DMS79 treated with DMSO at 0.1 percent for 48 hours (cell line): Measurements from ENCODE around the gene DNM2.

Source experiments
- DNase-seq: peaks from one replicate; lab custom pipeline; 2025; lab: John Stamatoyannopoulos, UW

The DNM2 gene

DNA sequence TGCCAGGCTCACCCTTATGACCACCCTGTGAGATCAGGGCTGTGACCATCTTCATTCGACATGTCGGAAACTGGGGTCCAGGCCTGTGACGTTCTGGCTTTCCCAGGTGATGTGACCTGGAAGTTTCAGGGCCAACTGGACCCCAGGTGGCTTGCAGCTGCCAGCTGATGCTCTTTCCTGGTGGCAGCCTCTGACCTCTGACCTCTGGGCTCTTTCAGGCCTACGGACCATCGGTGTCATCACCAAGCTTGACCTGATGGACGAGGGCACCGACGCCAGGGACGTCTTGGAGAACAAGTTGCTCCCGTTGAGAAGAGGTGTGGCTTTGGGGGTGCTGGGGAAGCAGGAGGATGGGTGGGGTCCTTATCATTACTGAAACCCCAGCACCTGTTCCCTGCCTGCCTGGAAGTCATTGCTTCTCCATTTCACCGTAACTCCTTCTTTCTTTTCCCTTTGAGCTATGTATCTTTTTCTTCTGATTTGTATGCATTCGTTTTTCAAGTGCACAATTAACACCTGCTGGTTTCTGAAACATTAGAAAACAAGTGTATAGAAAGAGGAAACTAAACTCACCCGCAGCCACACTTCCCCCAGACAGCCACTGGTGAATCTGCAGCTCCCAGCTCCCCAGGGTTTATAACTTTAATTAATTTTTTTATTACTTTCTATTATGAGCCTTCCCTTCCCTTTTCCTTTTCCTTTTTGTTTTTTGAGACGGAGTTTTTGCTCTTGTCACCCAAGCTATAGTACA, 59.2 kb downstream of the DNM2 start:
- DNase-seq = no peak

DNA sequence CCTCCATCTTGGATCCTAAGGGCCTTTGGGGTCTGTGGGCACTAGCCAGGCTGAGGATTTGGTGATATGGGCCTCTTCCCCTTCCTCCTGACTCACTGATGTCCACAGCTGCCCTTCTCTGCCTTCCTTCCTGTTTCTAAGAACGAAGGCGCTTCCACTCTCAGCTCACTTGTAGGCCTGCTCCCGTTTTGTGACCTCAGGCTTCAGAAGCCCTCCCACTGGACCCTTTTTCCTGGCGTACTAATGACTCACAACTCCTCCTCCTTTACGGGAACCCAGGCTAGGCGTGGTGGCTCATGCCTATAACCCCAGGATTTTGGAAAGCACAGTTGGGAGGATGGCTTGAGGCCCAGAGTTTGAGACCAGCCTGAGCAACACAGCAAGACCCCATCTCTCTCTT, 62.5 kb downstream of the DNM2 start:
- no peak for DNase-seq

GRCh38 chr19:10782795-10783194, 64.9 kb downstream of the DNM2 start:
- no peak for DNase-seq

DNA sequence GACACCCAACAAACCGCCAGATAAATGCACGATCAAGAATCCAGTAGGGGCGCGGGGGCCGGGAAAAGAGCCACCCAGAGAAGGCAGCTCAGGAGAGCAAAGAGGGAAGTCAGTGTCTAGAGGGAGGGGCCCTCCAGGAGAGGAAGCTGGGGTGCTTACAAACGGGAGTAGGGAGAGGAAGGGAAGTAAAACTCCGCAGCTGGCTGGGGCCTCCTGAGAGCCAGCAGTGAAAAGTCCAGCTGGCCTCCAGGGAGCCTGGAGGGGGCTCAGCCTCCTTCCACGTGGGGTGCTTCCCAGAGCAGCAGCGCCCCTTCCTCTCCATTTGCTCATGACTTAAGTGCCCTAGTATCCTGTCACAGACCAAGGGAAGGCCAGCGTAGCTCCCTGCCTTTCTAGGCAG, 66.4 kb downstream of the DNM2 start:
- no peak for DNase-seq

DNA sequence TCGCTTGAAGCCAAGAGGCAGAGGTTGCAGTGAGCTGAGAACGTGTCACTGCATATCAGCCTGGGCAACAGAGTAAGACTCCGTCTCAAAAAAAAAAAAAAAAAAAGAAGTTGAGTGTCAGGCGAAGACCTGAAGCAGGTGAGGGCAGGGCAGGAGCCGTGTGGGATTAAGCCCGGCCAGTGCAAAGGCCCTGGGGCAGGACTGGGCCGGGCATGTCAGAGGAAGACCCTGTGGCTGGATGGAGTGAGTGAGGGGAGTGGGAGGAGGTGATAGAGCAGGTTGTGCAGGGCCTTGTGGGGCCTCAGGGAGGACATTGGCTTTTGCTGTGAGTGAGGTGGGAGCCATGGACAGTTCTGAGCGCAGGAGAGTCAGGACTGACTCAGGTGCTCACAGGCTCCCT, 70.3 kb downstream of the DNM2 start:
- no peak for DNase-seq

GRCh38 chr19:10789866-10790265, 72.0 kb downstream of the DNM2 start:
- DNase-seq = no peak

DNA sequence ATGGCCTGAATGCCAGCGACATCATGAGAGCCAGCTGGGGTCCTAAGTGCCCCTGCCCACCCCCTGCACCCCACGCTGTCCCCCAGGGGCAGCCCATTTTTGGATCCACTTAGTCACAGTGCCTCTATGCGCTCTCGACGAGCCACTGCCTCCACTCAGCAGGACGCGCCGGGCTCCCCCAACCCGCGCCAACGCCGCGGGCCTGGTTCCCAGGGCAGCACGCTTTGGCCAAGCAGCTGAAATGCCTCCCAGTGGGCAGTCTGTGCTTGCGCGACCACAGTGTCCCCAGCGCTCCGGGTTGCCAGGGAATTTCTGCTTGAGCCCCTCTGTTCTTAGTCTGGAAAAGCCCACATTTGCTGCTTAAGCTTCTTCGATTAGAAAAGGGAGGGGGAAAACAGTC, 78.8 kb downstream of the DNM2 start:
- no peak for DNase-seq

GRCh38 chr19:10797078-10797477, 79.2 kb downstream of the DNM2 start:
- no peak for DNase-seq

DNA sequence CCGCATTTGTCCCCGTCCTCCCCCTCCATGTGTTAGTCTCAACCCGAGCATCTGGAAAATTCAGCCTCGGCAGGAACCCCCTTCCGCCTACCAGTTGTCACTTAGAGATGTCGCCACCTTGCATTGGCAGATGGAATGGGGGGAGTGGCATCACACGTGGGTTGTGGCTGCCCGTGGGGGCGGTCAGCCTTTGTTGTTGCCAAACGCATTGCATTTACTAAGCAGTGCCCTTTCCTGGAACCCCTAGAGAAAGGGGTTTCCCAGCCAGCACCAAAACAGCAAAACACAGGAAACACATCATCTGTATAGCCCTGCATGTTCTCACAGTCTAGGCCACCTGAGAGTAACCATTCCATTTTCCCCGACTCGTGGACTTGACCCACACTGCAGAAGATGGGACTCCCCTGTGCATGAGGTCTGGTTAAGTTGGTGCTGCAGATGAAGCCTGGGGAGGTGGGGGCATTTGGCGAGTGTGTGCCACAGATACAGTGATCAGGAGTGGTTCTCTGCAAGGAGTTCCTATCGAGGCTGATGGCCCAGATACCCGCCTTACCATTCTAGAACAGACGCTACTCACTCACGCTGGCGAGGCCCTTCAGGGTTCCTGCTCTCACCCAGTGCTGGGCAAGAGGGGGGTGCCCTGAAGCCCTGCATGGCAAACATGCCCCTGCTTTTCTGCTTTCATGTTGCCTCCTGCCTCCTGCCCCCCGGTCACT, 79.8 kb downstream of the DNM2 start:
- no peak for DNase-seq

- DNase-seq = no peak
Measured at GRCh38 chr19:10800488-10800887, 82.6 kb downstream of the DNM2 start.

DNA sequence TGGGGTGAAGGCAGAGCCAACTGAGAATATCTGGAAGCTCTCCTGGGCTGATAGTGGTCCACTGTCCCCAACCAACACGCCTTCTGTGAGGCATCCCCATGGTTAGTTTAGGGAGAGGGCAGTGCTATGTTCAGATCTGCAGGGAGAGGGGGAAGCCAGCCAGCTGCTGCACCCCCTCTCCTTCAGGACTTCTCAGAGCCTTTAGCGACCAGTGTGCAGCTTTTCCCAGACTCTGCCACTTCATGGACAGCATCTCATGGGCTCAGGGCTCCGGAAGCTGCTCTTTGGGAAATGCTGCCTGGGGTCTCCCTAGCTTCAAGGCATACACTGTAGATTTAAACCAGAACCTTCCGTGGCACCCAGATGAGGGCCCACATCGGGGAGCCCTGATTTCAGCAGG, 84.6 kb downstream of the DNM2 start:
- no peak for DNase-seq

DNA sequence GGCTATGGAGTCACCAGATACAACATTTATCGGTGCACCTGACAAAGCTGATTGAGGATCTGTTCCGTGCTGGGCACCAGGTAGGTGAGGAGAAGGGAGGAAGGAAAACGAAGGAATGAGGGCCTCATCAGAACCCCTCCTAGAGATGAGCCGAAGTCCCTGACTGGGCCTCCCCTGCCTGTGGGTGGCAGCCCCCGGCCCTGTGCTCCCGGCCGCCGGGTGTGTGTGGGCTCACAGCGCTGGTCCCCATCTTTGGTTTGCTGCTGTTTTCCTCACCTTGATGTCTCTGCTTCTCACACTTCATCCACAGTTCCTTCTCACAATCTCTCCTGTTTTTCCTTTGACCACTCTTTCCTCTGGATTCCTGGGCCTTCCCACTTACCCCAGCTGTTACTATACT, 85.4 kb downstream of the DNM2 start:
- no peak for DNase-seq

DNA sequence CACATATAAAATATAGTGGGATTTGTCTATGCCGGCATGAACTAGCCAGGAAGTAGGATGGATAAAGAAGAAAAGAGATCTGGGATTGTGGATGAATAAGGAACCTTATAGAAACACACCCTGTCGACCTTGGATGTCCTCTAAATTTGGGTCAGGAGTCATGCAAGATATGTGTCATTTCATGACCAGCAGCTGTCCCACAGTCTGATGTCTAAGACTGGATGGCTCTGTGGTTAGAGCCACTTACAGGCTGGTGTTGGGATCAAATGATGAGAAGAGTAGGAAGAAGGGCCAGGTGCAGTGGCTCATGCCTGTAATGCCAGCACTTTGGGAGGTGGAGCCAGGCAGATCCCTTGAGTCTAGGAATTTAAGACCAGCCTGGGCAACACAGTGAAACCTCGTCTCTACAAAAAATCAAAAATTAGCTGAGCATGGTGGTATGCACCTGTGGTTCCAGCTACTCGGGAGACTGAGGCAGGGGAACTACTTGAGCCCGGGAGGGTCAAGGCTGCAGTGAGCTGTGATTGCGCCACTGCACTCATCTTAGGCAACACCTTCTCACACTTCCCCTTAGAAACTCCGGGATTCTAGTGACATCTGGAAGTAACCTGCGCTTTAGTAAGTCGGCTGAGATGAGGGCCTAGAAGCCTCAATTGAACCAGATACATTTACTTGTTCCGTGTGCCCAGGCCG, 87.3 kb downstream of the DNM2 start:
- DNase-seq = no peak

- DNase-seq = no peak
Measured at GRCh38 chr19:10805758-10806247, 87.9 kb downstream of the DNM2 start.

DNA sequence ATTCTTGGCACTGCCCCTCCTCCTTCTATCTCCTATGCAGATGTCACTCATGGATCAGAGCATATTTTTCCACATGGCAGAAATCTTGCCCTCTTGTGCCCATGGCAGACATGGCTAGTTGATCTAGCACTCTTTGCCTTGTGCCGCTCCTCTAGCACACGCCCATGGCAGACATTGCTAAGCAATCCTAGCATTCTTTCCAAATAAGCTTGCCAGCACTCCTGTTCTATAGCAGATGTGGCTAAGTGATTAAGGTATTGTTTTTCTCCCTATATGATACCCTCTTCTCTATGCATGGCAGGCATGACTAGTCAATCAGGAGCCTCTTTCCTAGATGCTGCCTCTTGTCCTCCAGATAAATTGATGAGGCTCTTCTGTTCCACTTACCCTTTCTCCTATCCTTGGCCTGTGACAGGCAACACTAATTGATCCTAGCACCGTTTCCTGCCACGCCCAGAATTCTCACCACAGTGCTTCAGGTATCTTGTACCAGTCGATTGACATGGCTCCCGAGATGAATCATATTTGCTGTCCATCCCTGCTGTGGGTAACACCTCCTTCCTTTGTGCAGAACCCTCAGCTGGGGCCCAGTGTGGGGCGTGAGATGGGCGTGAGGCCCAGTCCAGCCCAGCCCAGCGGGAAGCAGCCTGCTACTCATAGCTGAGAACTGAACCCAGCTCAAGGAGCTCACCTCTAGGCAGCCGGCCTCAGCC, 91.2 kb downstream of the DNM2 start:
- no peak for DNase-seq

- DNase-seq = no peak
Measured at GRCh38 chr19:10809651-10810285, 91.9 kb downstream of the DNM2 start.

- DNase-seq = no peak
Measured at GRCh38 chr19:10811391-10812111, 93.7 kb downstream of the DNM2 start.

- no peak for DNase-seq
Measured at GRCh38 chr19:10812196-10812595, 94.3 kb downstream of the DNM2 start.

DNA sequence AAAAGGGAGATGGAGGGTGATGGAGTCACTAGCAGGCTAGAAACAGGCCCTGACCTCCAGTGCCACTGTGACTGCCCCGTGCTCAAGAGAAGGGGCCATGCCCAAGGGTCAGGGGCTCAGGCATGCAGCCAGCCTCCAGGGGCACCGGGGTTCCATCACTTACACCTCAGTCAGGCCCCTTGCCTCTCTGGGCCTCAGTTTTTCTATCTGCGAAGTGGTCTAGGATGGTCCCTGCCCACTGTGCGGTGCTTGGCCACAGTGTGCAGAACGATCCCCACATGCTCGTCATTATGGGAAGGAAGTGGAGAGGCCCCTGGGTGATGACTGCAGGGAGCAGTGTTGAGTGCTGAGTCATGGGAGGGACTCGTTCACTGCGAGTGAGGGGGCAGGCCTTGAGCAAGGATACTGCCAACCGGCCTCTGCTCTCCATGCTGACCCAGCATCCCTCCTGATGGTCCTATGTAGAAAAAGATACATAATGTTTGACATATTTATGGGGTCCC, 95.1 kb downstream of the DNM2 start:
- no peak for DNase-seq

- no peak for DNase-seq
Measured at GRCh38 chr19:10815007-10815536, 97.2 kb downstream of the DNM2 start.
